Renal cortex interstitium (tissue), 11 donors: Measurements from ENCODE around the gene OGDHL. TPM values are rescaled to one million over a fixed set of nuclear protein-coding genes. Genes with fewer than 3 reads are reported as not detected.

Experiments
- DNase-seq, 11 donors: peaks; one replicate each; pipeline ENCODE4 v3.0.0-alpha.2; 2013; ENCODE audit warnings: low read depth in 9 of 11, low spot score in 4 of 11; ENCODE audit errors: extremely low read depth in 1 of 11
- polyA plus RNA-seq, 3 donors: library from polyadenylated mRNA; unstranded; fragments of 120-200 nt; gene quantifications; one replicate each; pipeline ENCODE4 v1.2.1, GENCODE V29; 2013; ENCODE audit not compliant: insufficient read length in 3 of 3

OGDHL gene
- polyA plus RNA-seq, 3 donors: 37.2 to 60.0 (median 43.6) TPM

- DNase-seq: no peak
Observed at GRCh38 chr10:49710966-49711365, 51.2 kb downstream of the OGDHL start.

GRCh38 chr10:49709934-49710333 lies 52.2 kb downstream of the OGDHL start:
- no peak for DNase-seq

- no peak for DNase-seq
Observed at GRCh38 chr10:49707585-49707984, 54.5 kb downstream of the OGDHL start.

- DNase-seq: peak in 3 of 11 donors; percentile 9 to 22 (median 11)
Observed at GRCh38 chr10:49700997-49701396, 61.1 kb downstream of the OGDHL start.

GRCh38 chr10:49700211-49700610 lies 61.9 kb downstream of the OGDHL start:
- no peak for DNase-seq

- no peak for DNase-seq
Observed at GRCh38 chr10:49698679-49699078, 63.4 kb downstream of the OGDHL start.

GRCh38 chr10:49696311-49696710 lies 65.8 kb downstream of the OGDHL start:
- DNase-seq: no peak

GRCh38 chr10:49694466-49694865 lies 67.7 kb downstream of the OGDHL start:
- DNase-seq: no peak

- DNase-seq: no peak
Observed at GRCh38 chr10:49691588-49691987, 70.5 kb downstream of the OGDHL start.

- DNase-seq: peak in 10 of 11 donors; percentile 13 to 75 (median 52)
Observed at GRCh38 chr10:49690698-49691356, 71.3 kb downstream of the OGDHL start.

- no peak for DNase-seq
Observed at GRCh38 chr10:49689882-49690510, 72.1 kb downstream of the OGDHL start.

- no peak for DNase-seq
Observed at GRCh38 chr10:49688920-49689319, 73.2 kb downstream of the OGDHL start.

GRCh38 chr10:49688261-49688846 lies 73.8 kb downstream of the OGDHL start:
- no peak for DNase-seq

- DNase-seq: no peak
Observed at GRCh38 chr10:49686651-49687050, 75.5 kb downstream of the OGDHL start.

Other genes with a start within 250 kb of the OGDHL start
- gene ERCC6, start 223.2 kb downstream of the OGDHL start, polyA plus RNA-seq: 10 to 100 TPM; 15.2 to 16.5 (median 15.8) TPM
- gene SLC18A3, start 152.0 kb downstream of the OGDHL start, polyA plus RNA-seq: not detected
- under 1 TPM in 1 of 3 donors, not detected in 2; 0.11 TPM for gene CHAT, start 148.3 kb downstream of the OGDHL start, polyA plus RNA-seq
- gene C10orf53, start 82.7 kb downstream of the OGDHL start, polyA plus RNA-seq: not detected
- gene PARG, start 179.7 kb upstream of the OGDHL start, polyA plus RNA-seq: 10 to 100 TPM; 36.6 to 38.5 (median 37.1) TPM
- gene TIMM23B, start 179.7 kb upstream of the OGDHL start, polyA plus RNA-seq: 10 to 100 TPM; 12.9 to 19.8 (median 13.0) TPM
- gene AGAP6, start 226.1 kb upstream of the OGDHL start, polyA plus RNA-seq: 10 to 100 TPM; 15.6 to 38.8 (median 17.5) TPM